Ovary (tissue), 9 donors: ENCODE data around the gene UBE2G1. TPM values are rescaled to one million over a fixed set of nuclear protein-coding genes. Genes with fewer than 3 reads are reported as not detected.

Experiments used
- DNase-seq, 5 donors: peaks; one replicate each; pipeline ENCODE4 v3.0.0-alpha.2; 2019 to 2020
- H3K27ac ChIP-seq, 2 donors: fragments of 200-600 bp; one replicate each; pipeline versions ENCODE4 v1.5.1 to v1.8.0; 2019 to 2022
- H3K27me3 ChIP-seq: fragments of 200-600 bp; one replicate; pipeline ENCODE4 v1.8.0; 2022
- H3K36me3 ChIP-seq: fragments of 200-600 bp; sonication (generic); one replicate; pipeline ENCODE4 v1.5.1; 2019
- H3K4me1 ChIP-seq: one replicate; pipeline ENCODE4 v1.8.1; 2013; ENCODE audit warnings: mild to moderate bottlenecking, moderate library complexity; ENCODE audit not compliant: insufficient read depth
- H3K4me3 ChIP-seq: fragments of 200-600 bp; sonication (generic); one replicate; pipeline ENCODE4 v1.5.1; 2017
- H3K9me3 ChIP-seq, 2 donors: fragments of 200-600 bp in 1 of 2; sonication (generic) in 1 of 2; one replicate each; pipeline versions ENCODE4 v1.5.1 to v1.8.1; 2013 to 2019; ENCODE audit warnings: mild to moderate bottlenecking in 1 of 2, moderate library complexity in 1 of 2
- CTCF ChIP-seq, 3 donors: fragments of 450-650 bp in 2 of 3; fragments of 200-600 bp in 1 of 3; IDR thresholded peaks; one replicate each; pipeline versions ENCODE4 v1.5.1 to v1.8.0; 2016 to 2022; ENCODE audit warnings: antibody characterized with exemption in 3 of 3, mild to moderate bottlenecking in 1 of 3
- EP300 ChIP-seq: sonication (generic); formaldehyde crosslinking; IDR thresholded peaks from one replicate; pipeline ENCODE4 v1.6.1; 2017; ENCODE audit warnings: antibody characterized with exemption
- POLR2A ChIP-seq: fragments of 450-650 bp; IDR thresholded peaks from one replicate; pipeline ENCODE4 v1.6.1; 2017; ENCODE audit warnings: antibody characterized with exemption, mild to moderate bottlenecking, moderate library complexity
- WGBS, 3 donors: extraction: QIAGEN DNeasy Blood & Tissue Kit in 1 of 3; methylation state at CpG; one replicate each; pipeline versions ENCODE4 v1.1.5 to v1.1.7; 2013 to 2017; 5-methylcytosine and 5-hydroxymethylcytosine counted together
- intact Hi-C, 4 donors: fragments of 100-400 bp; cut with DNase I; formaldehyde crosslinking; loops; one replicate each; pipeline versions ENCODE4 v1.11.0 to v1.15.1; 2022 to 2023
- polyA plus RNA-seq, 2 donors: library from polyadenylated mRNA; stranded (reverse); fragments of 200-250 nt in 1 of 2; fragments of 350-450 nt in 1 of 2; fragmentation: Illumina TruSeq in 1 of 2; extraction: RNeasy Lipid Tissue Mini Kit (QIAGEN cat#74804) in 1 of 2; gene quantifications; one replicate each; pipeline ENCODE4 v1.2.3, GENCODE V29; 2013 to 2014
- total RNA-seq, 7 donors: library from RNA; depleted of rRNA in 2 of 7; stranded (reverse); fragments of >200 nt in 2 of 7; fragmentation: NEBNext Ultra II Directional in 3 of 7; extraction: Animal tissue kit (Norgen Biotek cat#: 25700) in 3 of 7; gene quantifications; one replicate each; pipeline versions ENCODE4 v1.1.0 to v1.2.4, GENCODE V29; 2016 to 2023
- donor health status: DM: no; HTN: no; CAD: no; lungs with moderate emphysema.
- donor health status: DM: no; HTN: no; CAD: no.
- donor health status: Bipolar disorder and iron deficiency.
- donor health status: DM: yes; HTN: yes; CAD: no.
- donor health status: DM: no; HTN: no; CAD: no.
- donor health status: DM: yes; HTN: yes; CAD: no.

The UBE2G1 gene
- total and polyA plus RNA-seq, 9 donors = 12.4 to 50.7 (median 36.5) TPM

DNA sequence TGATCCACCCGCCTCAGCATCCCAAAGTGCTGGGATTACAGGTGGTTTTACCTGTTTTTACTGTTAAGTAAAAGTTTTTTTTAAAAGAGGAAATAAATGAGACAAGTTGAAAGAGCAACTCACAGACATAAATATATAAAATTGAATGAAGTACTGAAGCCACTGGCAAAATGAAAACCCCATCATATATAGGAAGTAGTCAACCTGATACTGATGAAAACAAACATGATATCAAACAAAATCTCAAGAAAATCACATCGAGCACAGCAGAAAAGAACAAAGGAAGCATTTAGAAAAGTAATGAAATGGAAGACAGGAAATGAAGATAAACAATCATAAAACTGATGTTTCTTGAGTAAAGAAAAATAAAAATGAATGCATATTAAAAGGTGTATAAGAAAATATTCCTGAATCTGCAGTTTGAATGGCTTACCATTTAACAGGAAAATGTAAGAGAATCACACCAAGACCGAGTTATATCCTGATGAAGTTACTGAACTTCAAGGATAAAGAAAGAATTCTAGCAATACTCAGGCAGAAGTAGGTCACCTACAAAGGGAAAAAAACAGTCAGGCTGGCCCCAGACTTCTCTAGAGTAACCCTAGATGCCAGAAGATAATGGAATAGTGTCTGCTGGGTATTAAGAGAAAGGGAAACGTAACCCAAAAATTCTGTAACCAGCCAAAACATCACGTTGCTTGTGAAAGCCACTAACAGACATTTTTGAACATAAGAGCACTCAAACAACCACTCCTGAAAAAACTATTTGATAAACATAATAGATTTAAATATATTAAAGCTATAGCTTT lies 31.5 kb downstream of the UBE2G1 start:
- no peaks in the 10 kb centered on the region for H3K9me3 ChIP-seq
- TF ChIP-seq POLR2A = no peak
- no peak for TF ChIP-seq EP300
- TF ChIP-seq CTCF (IDR thresholded peaks at IDR 0.05) = no peak
- no peak for DNase-seq
- 74 to 79% (median 77%) methylated on average over 5 of the region's 5 CpGs for WGBS, 3 donors
- H3K27ac ChIP-seq = no peak overlapping the region
- peaks cover 4% of the 10 kb centered on the region for H3K4me1 ChIP-seq
- no peak overlapping the region for H3K4me3 ChIP-seq
- H3K36me3 ChIP-seq = no peaks in the 10 kb centered on the region
- no peaks in the 10 kb centered on the region for H3K27me3 ChIP-seq
- intact Hi-C loops = no loop called here

DNA sequence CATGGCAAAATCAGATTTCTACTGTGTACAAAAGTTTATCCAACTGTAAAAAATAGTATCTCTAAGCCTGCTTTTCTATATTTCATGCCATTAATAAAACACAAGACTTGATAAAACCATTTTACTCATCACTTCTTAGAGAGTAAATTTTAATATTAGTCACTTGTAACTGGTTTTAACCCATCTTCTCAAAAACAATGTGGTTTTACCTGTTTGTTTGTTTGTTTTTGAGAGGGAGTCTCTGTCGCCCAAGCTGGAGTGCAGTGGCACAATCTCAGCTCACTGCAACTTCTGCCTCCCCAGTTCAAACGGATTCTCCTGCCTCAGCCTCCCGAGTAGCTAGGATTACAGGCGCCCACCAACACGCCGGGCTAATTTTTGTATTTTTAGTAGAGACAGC lies 32.1 kb downstream of the UBE2G1 start:
- TF ChIP-seq EP300 (no peak), CTCF (IDR thresholded peaks at IDR 0.05) (no peak), POLR2A (no peak)
- H3K27ac ChIP-seq = no peak overlapping the region
- H3K4me3 ChIP-seq = no peak overlapping the region
- intact Hi-C loops = no loop called here
- no peak for DNase-seq
- H3K27me3 ChIP-seq = no peaks in the 10 kb centered on the region
- no peaks in the 10 kb centered on the region for H3K36me3 ChIP-seq
- H3K4me1 ChIP-seq = peaks cover 4% of the 10 kb centered on the region
- no peaks in the 10 kb centered on the region for H3K9me3 ChIP-seq
- 94 to 95% (median 95%) methylated on average over 6 of the region's 6 CpGs for WGBS, 3 donors

GRCh38 chr17:4333041-4333440 lies 33.4 kb downstream of the UBE2G1 start:
- no peak overlapping the region for H3K4me3 ChIP-seq
- TF ChIP-seq POLR2A (no peak), EP300 (no peak), CTCF (IDR thresholded peaks at IDR 0.05) (no peak)
- H3K27me3 ChIP-seq = no peaks in the 10 kb centered on the region
- WGBS, 3 donors = 92 to 97% (median 96%) methylated on average over 9 of the region's 9 CpGs
- no peaks in the 10 kb centered on the region for H3K9me3 ChIP-seq
- no peak overlapping the region for H3K27ac ChIP-seq
- intact Hi-C loops = no loop called here
- DNase-seq = no peak
- H3K36me3 ChIP-seq = no peaks in the 10 kb centered on the region
- peaks cover 4% of the 10 kb centered on the region for H3K4me1 ChIP-seq

DNA sequence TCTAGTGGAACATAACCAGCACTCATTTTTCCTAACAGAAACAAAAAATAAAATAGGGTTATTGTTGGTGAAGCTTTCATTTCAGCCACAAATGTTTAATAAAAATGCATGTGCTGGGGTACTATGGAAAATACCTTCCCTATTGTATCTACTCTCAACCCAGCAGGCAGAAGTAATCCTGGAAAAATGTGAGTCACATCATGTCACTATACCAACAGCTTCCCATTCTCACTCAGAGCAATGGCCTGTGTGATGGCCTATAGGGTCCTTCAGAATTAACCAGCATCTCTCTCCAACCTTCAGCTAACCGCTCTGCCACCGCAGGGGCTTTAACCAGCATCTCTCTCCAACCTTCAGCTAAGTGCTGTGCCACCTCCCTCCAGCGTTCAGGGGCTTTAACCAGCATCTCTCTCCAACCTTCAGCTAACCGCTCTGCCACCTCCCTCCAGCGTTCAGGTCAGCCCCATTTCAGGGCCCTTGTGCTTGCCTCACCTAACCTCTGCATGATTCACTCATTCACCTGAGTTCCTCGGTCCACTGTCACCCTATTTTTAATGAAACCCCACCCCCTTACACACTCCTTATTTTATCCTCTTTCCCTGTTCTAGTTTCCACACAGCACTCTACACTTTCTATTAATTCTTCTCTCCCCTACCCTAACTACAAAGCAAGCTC lies 34.0 kb downstream of the UBE2G1 start:
- H3K4me1 ChIP-seq = peaks cover 2% of the 10 kb centered on the region
- 74 to 81% (median 80%) methylated on average over 6 of the region's 6 CpGs for WGBS, 3 donors

More for the DNA sequence above, 34.0 kb downstream of the UBE2G1 start:
- no peaks in the 10 kb centered on the region for H3K27me3 ChIP-seq
- H3K27ac ChIP-seq = peak overlapping the region in 1 of 2 donors; percentile 39
- TF ChIP-seq POLR2A (no peak), CTCF (IDR thresholded peaks at IDR 0.05) (no peak), EP300 (no peak)
- H3K36me3 ChIP-seq = no peaks in the 10 kb centered on the region
- no peaks in the 10 kb centered on the region for H3K9me3 ChIP-seq
- H3K4me3 ChIP-seq = no peak overlapping the region
- DNase-seq = no peak
- intact Hi-C loops = no loop called here
